ENCODE data around the gene DUSP7.

- TF ChIP-seq, protein P1, sequence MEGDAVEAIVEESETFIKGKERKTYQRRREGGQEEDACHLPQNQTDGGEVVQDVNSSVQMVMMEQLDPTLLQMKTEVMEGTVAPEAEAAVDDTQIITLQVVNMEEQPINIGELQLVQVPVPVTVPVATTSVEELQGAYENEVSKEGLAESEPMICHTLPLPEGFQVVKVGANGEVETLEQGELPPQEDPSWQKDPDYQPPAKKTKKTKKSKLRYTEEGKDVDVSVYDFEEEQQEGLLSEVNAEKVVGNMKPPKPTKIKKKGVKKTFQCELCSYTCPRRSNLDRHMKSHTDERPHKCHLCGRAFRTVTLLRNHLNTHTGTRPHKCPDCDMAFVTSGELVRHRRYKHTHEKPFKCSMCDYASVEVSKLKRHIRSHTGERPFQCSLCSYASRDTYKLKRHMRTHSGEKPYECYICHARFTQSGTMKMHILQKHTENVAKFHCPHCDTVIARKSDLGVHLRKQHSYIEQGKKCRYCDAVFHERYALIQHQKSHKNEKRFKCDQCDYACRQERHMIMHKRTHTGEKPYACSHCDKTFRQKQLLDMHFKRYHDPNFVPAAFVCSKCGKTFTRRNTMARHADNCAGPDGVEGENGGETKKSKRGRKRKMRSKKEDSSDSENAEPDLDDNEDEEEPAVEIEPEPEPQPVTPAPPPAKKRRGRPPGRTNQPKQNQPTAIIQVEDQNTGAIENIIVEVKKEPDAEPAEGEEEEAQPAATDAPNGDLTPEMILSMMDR (IDR thresholded peaks at IDR 0.05) = no peak
- TF ChIP-seq ZFX (IDR thresholded peaks at IDR 0.05; ENCODE audit: borderline replicate concordance) = no peak
These were observed 48.6 kb upstream of the DUSP7 start for GRCh38 chr3:52104684-52105640.

Measured in 22Rv1 (cell line).